GM12878 (cell line): ENCODE data around the gene ADAM30. TPM values are rescaled to one million over a fixed set of nuclear protein-coding genes. Genes with fewer than 3 reads are reported as not detected.

ENCODE experiments used
- ATAC-seq: fragments of 200-7000 bp; cut with Tn5 transposase; 3 replicates; pipeline ENCODE4 v1.9.1; 2020; ENCODE audit warnings: mild to moderate bottlenecking, moderate library complexity
- BruUV-seq: library from RNA; stranded (reverse); fragments of 400-500 nt; replicated peaks from 2 replicates; lab custom pipeline; 2021; lab: Mats Ljungman, UMichigan
- CTCF ChIA-PET: fragments of 300-600 bp; sonication (Branson Sonifier 250); formaldehyde crosslinking; extraction: SDS; loops from one replicate; lab custom pipeline; 2021; ENCODE audit warnings: inconsistent platforms; lab: Yijun Ruan, JAX
- POLR2A ChIA-PET: fragments of 350-600 bp; formaldehyde crosslinking; extraction: SDS; loops from one replicate; lab custom pipeline; 2021; ENCODE audit warnings: inconsistent platforms; lab: Charles Lee
- RAD21 ChIA-PET: fragments of 300-600 bp; sonication (Branson Sonifier 250); formaldehyde crosslinking; loops from one replicate; lab custom pipeline; 2023; ENCODE audit warnings: antibody characterized with exemption; ENCODE audit not compliant: unreplicated experiment; lab: Charles Lee
- SMC1A ChIA-PET: fragments of 300-600 bp; sonication (Branson Sonifier 250); formaldehyde crosslinking; loops from one replicate; lab custom pipeline; 2023; ENCODE audit not compliant: unreplicated experiment, uncharacterized antibody; lab: Charles Lee
- DNase-seq: peaks from one replicate; pipeline ENCODE4 v3.0.0-alpha.2; 2011; ENCODE audit warnings: low read depth, low spot score
- FAIRE-seq: peaks from 3 replicates; lab custom pipeline; 2011; peaks lifted over from hg19 to GRCh38; lab: Jason Lieb, UNC
- H2AFZ ChIP-seq: 2 replicates; pipeline ENCODE4 v1.6.0; 2011; ENCODE audit warnings: low read depth, low read length, control low read depth; ENCODE audit not compliant: control insufficient read depth
- H3K27ac ChIP-seq: 2 replicates; pipeline ENCODE4 v1.5.1; 2011; ENCODE audit warnings: control low read depth; ENCODE audit not compliant: control insufficient read depth, insufficient read depth
- H3K27me3 ChIP-seq, 2 experiments: replicated peaks in 1 of 2; 2 replicates each; pipeline versions ENCODE4 v1.6.0 to v1.6.1; 2011; ENCODE audit warnings: low read length in 1 of 2; ENCODE audit not compliant: control insufficient read depth in 2 of 2, insufficient read depth in 2 of 2
- H3K36me3 ChIP-seq, 2 experiments: 2 replicates each; pipeline ENCODE4 v1.5.1; 2011; ENCODE audit warnings: low read length in 1 of 2; ENCODE audit not compliant: control insufficient read depth in 2 of 2, insufficient read depth in 2 of 2
- H3K4me1 ChIP-seq: 2 replicates; pipeline ENCODE4 v1.6.1; 2011; ENCODE audit warnings: mild to moderate bottlenecking, low read length, moderate library complexity, mixed read lengths; ENCODE audit not compliant: control insufficient read depth, insufficient read depth
- H3K4me2 ChIP-seq: 2 replicates; pipeline ENCODE4 v1.6.0; 2011; ENCODE audit warnings: control low read depth; ENCODE audit not compliant: control insufficient read depth, insufficient read depth
- H3K4me3 ChIP-seq: fragments of 200-600 bp; sonication (generic); 2 replicates; pipeline ENCODE4 v1.5.1; 2016
- H3K79me2 ChIP-seq: 2 replicates; pipeline ENCODE4 v1.6.0; 2011; ENCODE audit warnings: low read length; ENCODE audit not compliant: control insufficient read depth, insufficient read depth
- H3K9ac ChIP-seq: 2 replicates; pipeline ENCODE4 v1.8.0; 2011; ENCODE audit warnings: low read length, control low read depth, mixed read lengths; ENCODE audit not compliant: control insufficient read depth, insufficient read depth
- H3K9me3 ChIP-seq: replicated peaks from 3 replicates; pipeline ENCODE4 v1.5.1; 2011; ENCODE audit warnings: mild to moderate bottlenecking, low read length; ENCODE audit not compliant: control insufficient read depth, insufficient read depth
- H4K20me1 ChIP-seq: 2 replicates; pipeline ENCODE4 v1.6.0; 2011; ENCODE audit not compliant: control insufficient read depth, insufficient read depth
- ELK1 ChIP-seq: IDR thresholded peaks from 2 replicates; pipeline ENCODE4 v1.6.1; 2012; ENCODE audit warnings: low read depth, low read length, improper control_type of control experiment
- WGBS: methylation state at CpG from one replicate; pipeline ENCODE4 v1.1.6; 2016; ENCODE audit warnings: low lambda C conversion rate; ENCODE audit not compliant: insufficient replicate concordance, insufficient coverage; ENCODE audit errors: missing lambda C conversion rate; 5-methylcytosine and 5-hydroxymethylcytosine counted together
- in situ Hi-C: fragments of 300-500 bp; cut with MboI; formaldehyde crosslinking; loops from 9 replicates; pipeline ENCODE4 v1.14.3; 2018; ENCODE audit warnings: mixed read lengths
- intact Hi-C: fragments of 100-400 bp; cut with micrococcal nuclease; formaldehyde crosslinking; loops from one replicate; pipeline ENCODE4 v1.14.2; 2022; ENCODE audit not compliant: unreplicated experiment
- polyA plus RNA-seq, 11 experiments: library from polyadenylated mRNA; depleted of rRNA in 4 of 11; unstranded in 6 of 11; stranded (reverse) in 5 of 11; fragments of >200 nt; fragmentation: Nextera tagmentation in 4 of 11; fragmentation: Illumina TruSeq in 1 of 11; extraction: Ambion mirVana in 4 of 11; extraction: Trizol in 1 of 11; gene quantifications; 1 replicate in 1 of 11; 2 replicates in 10 of 11; pipeline versions ENCODE4 v1.2.1 to v1.2.3, GENCODE V29; 2011 to 2016; ENCODE audit warnings: inconsistent platforms in 2 of 11, missing spikeins in 2 of 11, low read depth in 1 of 11
- total RNA-seq, 4 experiments: library from RNA; depleted of rRNA in 3 of 4; stranded (reverse); fragments of >200 nt in 3 of 4; fragmentation: Illumina TruSeq in 1 of 4; extraction: Trizol in 1 of 4; gene quantifications; 2 replicates each; pipeline versions ENCODE4 v1.2.1 to v1.2.3, GENCODE V29; 2013 to 2021

Gene ADAM30
- total and polyA plus RNA-seq, 10 of the 15 experiments (the other 5 are each of a cell fraction or from before 2014, with no cell fraction given) = not detected

- Histone ChIP-seq H2AFZ (no peak overlapping the region), H3K4me2 (no peak overlapping the region), H3K27ac (no peak overlapping the region), H3K9me3 (no peaks in the 10 kb centered on the region), H3K79me2 (no peaks in the 10 kb centered on the region), H3K9ac (no peak overlapping the region), H3K36me3 (no peaks in the 10 kb centered on the region), H3K4me3 (no peak overlapping the region), H3K4me1 (no peaks in the 10 kb centered on the region), H4K20me1 (no peaks in the 10 kb centered on the region), H3K27me3 (peaks cover 0 to 3% of the 10 kb centered on the region in 2 experiments; a peak in 3 of 4 replicates)
- WGBS = 13% methylated on average over 5 of the region's 5 CpGs
- no TSS peak for BruUV-seq
- CTCF ChIA-PET = interaction anchor here (1.5 kb wide), 1 partner anchor 15 kb away, joined by 3 read pairs; no protein-coding TSS in a partner anchor
- POLR2A ChIA-PET = no interaction called here
- ATAC-seq = no peak
- no peak for DNase-seq
- RAD21 ChIA-PET = no interaction called here
- in situ Hi-C loops (no loop called here), intact Hi-C loops (no loop called here)
- SMC1A ChIA-PET = no interaction called here
- no peak for FAIRE-seq
- no peak for TF ChIP-seq ELK1
These were observed 13.9 kb downstream of the ADAM30 start for GRCh38 chr1:119882132-119883049.
